HuH-7 (cell line): ENCODE data around the gene CD2.
"Not testable (repeated sequence)": the region's sequence is repeated elsewhere in the genome, so short reads cannot be mapped to it uniquely, and the experiment has no call there.

Source experiments
- DNase-seq: peaks from one replicate; pipeline ENCODE4 v3.0.0; 2011; ENCODE audit warnings: low spot score

Gene CD2

DNA sequence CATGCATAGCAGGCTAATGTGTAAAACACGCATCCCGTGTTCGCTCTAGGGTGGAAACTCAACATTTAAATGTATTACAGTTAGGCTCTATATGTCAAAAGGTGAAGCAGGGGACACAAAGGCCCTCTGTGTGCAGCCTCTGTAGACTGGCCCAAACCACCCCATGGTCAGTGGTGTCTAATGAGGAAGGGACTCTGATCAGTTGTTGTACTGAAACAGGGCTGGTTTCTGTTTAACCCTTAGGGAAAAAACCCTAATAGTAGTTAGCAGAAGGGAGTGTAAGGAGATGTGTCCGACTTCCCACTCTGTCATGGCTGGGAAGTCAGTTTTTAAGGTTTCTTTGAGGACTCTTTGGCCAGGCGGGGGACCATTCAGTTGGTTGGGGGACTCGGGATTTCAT is 21.5 kb upstream of the CD2 start:
- DNase-seq: no peak

- no peak for DNase-seq
Measured at GRCh38 chr1:116733476-116734365, 20.5 kb upstream of the CD2 start.

GRCh38 chr1:116735246-116735645 is 19.0 kb upstream of the CD2 start:
- no peak for DNase-seq

GRCh38 chr1:116737020-116737854 is 17.0 kb upstream of the CD2 start:
- DNase-seq: peak; percentile 66

- DNase-seq: no peak
Measured at GRCh38 chr1:116737855-116738321, 16.3 kb upstream of the CD2 start.

DNA sequence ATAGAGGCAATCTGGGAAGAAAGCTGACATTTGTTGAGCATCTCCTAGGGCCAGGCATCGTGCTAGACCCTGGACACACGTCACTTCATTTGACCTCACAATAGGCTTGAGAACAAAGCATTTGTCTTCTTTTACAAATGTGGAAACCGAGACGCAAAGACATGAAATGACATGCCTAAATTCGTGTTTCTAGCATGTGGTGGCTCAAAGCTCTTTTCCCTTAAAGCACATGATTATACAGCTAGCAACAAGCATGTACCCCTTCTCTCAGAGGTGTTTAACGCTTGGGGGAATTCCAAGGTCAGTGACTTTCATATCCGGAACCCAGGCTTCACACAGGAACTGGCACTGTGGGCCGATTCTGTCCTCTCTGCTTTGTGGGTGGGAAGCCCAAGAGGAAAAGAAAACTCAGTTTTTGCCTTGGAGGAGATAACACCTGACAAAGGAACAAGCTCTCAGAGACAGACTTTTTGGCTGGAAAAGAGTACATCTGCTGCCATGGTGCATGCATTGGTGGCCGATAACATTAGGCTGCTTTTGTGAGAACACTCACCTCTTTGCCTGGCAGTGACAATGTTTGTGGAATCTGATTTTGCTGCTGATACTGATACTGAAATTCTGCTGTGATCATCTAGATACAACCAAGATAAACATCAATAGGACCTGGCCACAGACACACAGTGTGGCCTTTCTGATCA is 15.4 kb upstream of the CD2 start:
- no peak for DNase-seq

DNA sequence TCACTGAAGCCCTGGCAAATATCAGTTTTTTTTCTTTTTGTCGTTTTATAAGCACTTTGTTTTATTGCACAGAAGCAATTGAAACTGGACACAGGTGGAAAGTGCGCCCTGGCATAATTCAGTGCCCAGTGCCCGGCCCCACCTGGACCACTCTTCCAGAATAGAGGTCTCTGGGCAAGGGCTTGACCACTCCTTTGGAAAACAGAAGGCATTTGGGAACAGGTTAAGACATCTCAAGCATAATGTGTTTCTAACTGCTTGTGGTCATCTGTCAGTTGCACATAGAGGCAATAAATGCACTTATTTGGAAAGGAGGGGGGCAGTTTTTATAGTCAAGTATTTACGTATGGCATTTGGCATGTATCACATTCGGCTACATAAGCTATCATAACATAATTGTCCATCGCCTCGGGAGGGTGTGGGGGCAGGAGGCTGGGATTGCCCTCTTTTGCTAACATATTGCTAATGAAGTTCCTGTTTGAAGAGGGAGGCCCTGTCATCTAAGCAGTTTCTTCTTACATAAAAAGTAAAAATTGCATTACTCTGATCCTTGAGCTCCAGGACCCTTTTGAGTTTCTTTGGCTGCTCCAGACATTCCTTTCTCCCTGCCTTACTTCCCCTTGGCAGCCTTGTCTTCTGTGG is 14.7 kb upstream of the CD2 start:
- no peak for DNase-seq

- DNase-seq: no peak
Measured at GRCh38 chr1:116740296-116740695, 13.9 kb upstream of the CD2 start.

DNA sequence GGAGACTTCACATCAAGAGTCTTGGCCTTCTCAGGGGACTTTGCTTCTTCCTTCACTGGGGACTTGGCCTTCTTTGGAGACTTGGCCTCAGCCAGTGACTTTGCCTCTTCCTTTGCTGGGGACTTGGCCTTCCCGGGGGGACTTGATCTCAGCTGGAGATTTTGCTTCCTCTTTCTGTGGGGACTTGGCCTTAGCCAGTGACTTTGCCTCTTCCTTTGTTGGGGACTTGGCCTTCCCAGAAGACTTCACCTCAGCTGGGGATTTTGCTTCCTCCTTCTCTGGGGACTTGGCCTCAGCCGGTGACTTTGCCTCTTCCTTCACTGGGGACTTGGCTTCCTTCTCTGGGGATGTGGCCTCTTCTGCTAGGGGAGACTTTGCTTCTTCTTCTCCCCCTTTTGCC is 13.5 kb upstream of the CD2 start:
- no peak for DNase-seq

GRCh38 chr1:116741836-116742565 is 12.2 kb upstream of the CD2 start:
- DNase-seq: no peak

- DNase-seq: no peak
Measured at GRCh38 chr1:116743535-116743934, 10.7 kb upstream of the CD2 start.

- no peak for DNase-seq
Measured at GRCh38 chr1:116748272-116748671, 6.0 kb upstream of the CD2 start.

GRCh38 chr1:116751146-116751545 is 3.1 kb upstream of the CD2 start:
- DNase-seq: no peak

- DNase-seq: no peak
Measured at GRCh38 chr1:116751621-116752020, 2.6 kb upstream of the CD2 start.

- DNase-seq: no peak
Measured at GRCh38 chr1:116753312-116753711, 918 bp upstream of the CD2 start.

DNA sequence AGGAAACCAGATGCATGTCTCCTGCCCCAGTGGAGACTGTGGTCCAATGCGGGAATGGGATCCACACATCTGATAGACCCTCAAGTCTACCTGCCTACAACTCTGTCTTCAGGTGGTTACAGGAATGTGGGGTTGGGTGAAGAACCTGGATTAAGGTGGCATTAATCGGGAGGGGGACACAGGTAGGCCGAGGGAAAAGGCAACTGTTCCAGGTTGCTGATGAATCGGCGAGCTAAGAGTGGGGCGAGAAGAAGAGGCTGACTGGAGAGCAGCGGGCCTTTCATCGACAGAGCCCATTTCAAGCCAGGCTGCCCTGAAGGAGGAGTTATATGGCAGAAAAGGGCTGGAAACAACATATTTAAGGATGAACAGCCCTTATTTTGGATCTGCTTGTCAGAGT is 836 bp downstream of the CD2 start:
- DNase-seq: no peak

DNA sequence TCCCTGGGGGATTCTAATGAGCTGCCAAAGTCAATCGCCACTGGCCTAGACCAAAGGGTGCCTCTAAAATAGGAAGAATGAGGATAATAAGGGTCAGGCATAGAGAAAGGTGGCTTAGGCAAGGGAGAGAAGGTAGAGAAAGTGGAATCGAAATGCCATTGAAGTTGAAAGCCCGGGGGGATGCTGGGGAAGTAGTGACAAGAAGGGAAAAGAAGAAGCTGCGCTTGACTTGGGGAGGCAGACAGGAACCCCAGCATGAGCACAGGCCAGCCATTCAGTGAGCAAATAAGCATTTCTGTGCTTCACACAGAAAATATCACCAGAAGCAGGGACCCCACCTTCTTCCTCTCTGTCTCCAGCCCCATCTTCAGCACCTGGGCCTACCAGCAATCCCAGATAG is 1.5 kb downstream of the CD2 start:
- no peak for DNase-seq

GRCh38 chr1:116756092-116756491 is 1.9 kb downstream of the CD2 start:
- DNase-seq: not testable (repeated sequence)

GRCh38 chr1:116758456-116758815 is 4.2 kb downstream of the CD2 start:
- not testable (repeated sequence) for DNase-seq

DNA sequence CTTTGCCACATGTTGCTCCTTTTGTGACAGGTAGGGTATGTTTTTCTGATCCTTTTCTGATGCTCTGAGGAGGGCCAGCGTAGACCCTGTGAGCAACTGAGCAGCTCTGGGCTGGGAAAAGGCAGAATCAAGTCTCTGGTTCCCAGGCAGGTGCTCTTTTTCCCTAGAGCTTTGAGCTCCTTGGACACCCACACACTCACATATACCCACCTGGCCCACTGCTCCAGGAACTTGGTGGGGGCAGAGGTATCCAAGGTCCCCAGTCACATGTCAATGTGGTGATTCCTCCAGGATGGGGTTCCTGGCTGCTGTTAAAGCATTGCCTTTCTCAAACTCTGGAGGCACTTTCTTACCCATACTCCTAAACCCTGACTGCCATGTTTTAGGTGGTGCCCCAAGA is 5.4 kb downstream of the CD2 start:
- no peak for DNase-seq

GRCh38 chr1:116760487-116760886 is 6.3 kb downstream of the CD2 start:
- no peak for DNase-seq
